OCI-LY7 (cell line): Measurements from ENCODE around the gene TGM4. TPM values are rescaled to one million over a fixed set of nuclear protein-coding genes. Genes with fewer than 3 reads are reported as not detected.

ENCODE experiments used
- BruUV-seq: library from RNA; stranded (reverse); fragments of 400-500 nt; replicated peaks from 2 replicates; lab custom pipeline; 2021; lab: Mats Ljungman, UMichigan
- CTCF ChIA-PET: fragments of 300-600 bp; sonication (Branson Sonifier 250); formaldehyde crosslinking; loops from one replicate; lab custom pipeline; 2022; ENCODE audit warnings: antibody characterized with exemption; ENCODE audit not compliant: unreplicated experiment; lab: Charles Lee
- POLR2A ChIA-PET: fragments of 300-600 bp; sonication (Branson Sonifier 250); formaldehyde crosslinking; loops from one replicate; lab custom pipeline; 2022; ENCODE audit warnings: antibody characterized with exemption; lab: Charles Lee
- DNase-seq: peaks from one replicate; pipeline ENCODE4 v3.0.0-alpha.2; 2015; ENCODE audit warnings: low spot score
- H2AFZ ChIP-seq: fragments of 200-600 bp; sonication (generic), shearing (Covaris generic); 2 replicates; pipeline ENCODE4 v1.6.1; 2014; ENCODE audit warnings: mild to moderate bottlenecking, antibody characterized with exemption, low read length, moderate library complexity
- H3K27ac ChIP-seq: fragments of 200-600 bp; sonication (generic); 2 replicates; pipeline ENCODE4 v1.5.1; 2014; ENCODE audit warnings: mixed run types, low read depth, mild to moderate bottlenecking, moderate library complexity, low read length, inconsistent platforms; ENCODE audit not compliant: poor library complexity, severe bottlenecking
- H3K36me3 ChIP-seq: fragments of 200-600 bp; sonication (generic); 2 replicates; pipeline ENCODE4 v1.6.1; 2014; ENCODE audit warnings: mild to moderate bottlenecking, antibody characterized with exemption, low read length, moderate library complexity, mixed read lengths; ENCODE audit not compliant: insufficient read depth
- H3K4me1 ChIP-seq: fragments of 200-600 bp; sonication (generic); 2 replicates; pipeline ENCODE4 v1.5.1; 2014; ENCODE audit warnings: mild to moderate bottlenecking, low read length; ENCODE audit not compliant: insufficient read depth, poor library complexity, severe bottlenecking
- H3K4me2 ChIP-seq: fragments of 200-600 bp; sonication (generic); 2 replicates; pipeline ENCODE4 v1.6.1; 2014; ENCODE audit warnings: mild to moderate bottlenecking, low read length
- H3K4me3 ChIP-seq: fragments of 200-600 bp; sonication (generic); 2 replicates; pipeline ENCODE4 v1.5.1; 2014; ENCODE audit warnings: mild to moderate bottlenecking, low read depth, low read length; ENCODE audit not compliant: poor library complexity, severe bottlenecking
- H3K79me2 ChIP-seq: fragments of 200-600 bp; sonication (generic); 2 replicates; pipeline ENCODE4 v1.6.1; 2016; ENCODE audit warnings: low read depth, mild to moderate bottlenecking, low read length, moderate library complexity, mixed read lengths; ENCODE audit not compliant: insufficient read depth
- H3K9me2 ChIP-seq: fragments of 200-600 bp; sonication (generic); 2 replicates; pipeline ENCODE4 v1.6.1; 2016; ENCODE audit warnings: mild to moderate bottlenecking, low read length, mixed read lengths; ENCODE audit not compliant: insufficient read depth
- H3K9me3 ChIP-seq: fragments of 200-600 bp; sonication (generic); 2 replicates; pipeline ENCODE4 v1.6.1; 2014; ENCODE audit warnings: mild to moderate bottlenecking, mixed run types, low read length, mixed read lengths
- H4K20me1 ChIP-seq: fragments of 200-600 bp; sonication (generic); 2 replicates; pipeline ENCODE4 v1.6.1; 2014; ENCODE audit warnings: mild to moderate bottlenecking, antibody characterized with exemption, low read length, moderate library complexity, mixed read lengths; ENCODE audit not compliant: insufficient read depth
- CTCF ChIP-seq: fragments of 200-600 bp; sonication (generic); conservative IDR thresholded peaks from 2 replicates; pipeline ENCODE4 v1.5.1; 2014; ENCODE audit warnings: mild to moderate bottlenecking, antibody characterized with exemption, low read length, moderate library complexity, mixed read lengths
- EZH2phosphoT487 ChIP-seq: fragments of 200-600 bp; sonication (generic); IDR thresholded peaks from 2 replicates; pipeline ENCODE4 v1.6.1; 2018; ENCODE audit warnings: low read depth, borderline replicate concordance, mild to moderate bottlenecking, mixed run types, antibody characterized with exemption, low read length, moderate library complexity, mixed read lengths
- intact Hi-C: fragments of 100-400 bp; cut with micrococcal nuclease; formaldehyde crosslinking; loops from one replicate; pipeline ENCODE4 v1.10.0; 2022; ENCODE audit not compliant: unreplicated experiment
- total RNA-seq, 2 experiments: library from RNA; depleted of rRNA in 1 of 2; stranded (reverse); fragments of >200 nt in 1 of 2; shearing (Covaris generic) in 1 of 2; gene quantifications; 2 replicates each; pipeline ENCODE4 v1.2.3, GENCODE V29; 2014 to 2022

The TGM4 gene
- total RNA-seq, 2 experiments from 2014 or later = not detected

GRCh38 chr3:44958386-44958785 is 84.0 kb downstream of the TGM4 start:
- H3K4me3 ChIP-seq = no peak overlapping the region
- no peaks in the 10 kb centered on the region for H3K9me3 ChIP-seq
- intact Hi-C loops = no loop called here
- CTCF ChIA-PET = no interaction called here
- peaks cover 53% of the 10 kb centered on the region for H3K36me3 ChIP-seq
- no peak overlapping the region for H3K27ac ChIP-seq
- BruUV-seq = no TSS peak
- POLR2A ChIA-PET = no interaction called here
- no peaks in the 10 kb centered on the region for H3K9me2 ChIP-seq
- peaks cover 31% of the 10 kb centered on the region for H3K79me2 ChIP-seq
- H3K4me2 ChIP-seq = no peak overlapping the region
- TF ChIP-seq EZH2phosphoT487 = no peak
- no peak for TF ChIP-seq CTCF
- no peak overlapping the region for H2AFZ ChIP-seq
- no peak for DNase-seq
- peaks cover 27% of the 10 kb centered on the region for H4K20me1 ChIP-seq
- H3K4me1 ChIP-seq = peaks cover 34% of the 10 kb centered on the region

GRCh38 chr3:44960387-44961026 is 86.1 kb downstream of the TGM4 start:
- BruUV-seq = no TSS peak
- Histone ChIP-seq H3K27ac (no peak overlapping the region), H3K4me3 (no peak overlapping the region), H4K20me1 (peaks cover 17% of the 10 kb centered on the region), H3K4me1 (peaks cover 18% of the 10 kb centered on the region), H3K4me2 (no peak overlapping the region), H3K36me3 (peaks cover 39% of the 10 kb centered on the region), H3K9me3 (no peaks in the 10 kb centered on the region), H2AFZ (no peak overlapping the region), H3K9me2 (no peaks in the 10 kb centered on the region), H3K79me2 (peaks cover 47% of the 10 kb centered on the region)
- intact Hi-C loops = no loop called here
- TF ChIP-seq EZH2phosphoT487 (no peak), CTCF (no peak)
- no peak for DNase-seq
- CTCF ChIA-PET = no interaction called here
- POLR2A ChIA-PET = interaction anchor here (1.1 kb wide), 1 partner anchor 79 kb away, joined by 3 read pairs; no protein-coding TSS in a partner anchor

DNA sequence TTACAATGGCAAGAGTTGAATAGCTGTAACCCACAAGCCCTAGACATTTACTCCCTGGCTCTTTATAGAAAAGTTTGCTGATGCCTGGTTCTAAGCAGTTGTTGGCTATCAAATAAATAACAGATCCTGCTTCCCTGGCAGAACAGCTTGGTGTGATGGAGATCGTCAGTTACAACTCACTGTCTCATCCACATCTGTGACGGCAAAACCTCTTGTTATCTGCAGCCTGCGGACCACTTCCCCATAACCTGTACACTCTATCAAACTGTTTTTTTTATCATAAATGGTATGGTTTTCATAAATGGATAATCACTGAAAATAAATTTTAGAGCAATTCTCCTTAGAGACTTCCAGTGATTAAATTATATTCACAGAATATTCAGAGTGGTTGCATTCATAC is 87.5 kb downstream of the TGM4 start:
- TF ChIP-seq EZH2phosphoT487 (no peak), CTCF (no peak)
- Histone ChIP-seq H3K4me3 (no peak overlapping the region), H3K9me2 (no peaks in the 10 kb centered on the region), H3K4me2 (no peak overlapping the region), H4K20me1 (peaks cover 20% of the 10 kb centered on the region), H3K79me2 (peaks cover 61% of the 10 kb centered on the region), H3K36me3 (peaks cover 26% of the 10 kb centered on the region), H3K27ac (no peak overlapping the region), H3K9me3 (no peaks in the 10 kb centered on the region), H3K4me1 (peaks cover 10% of the 10 kb centered on the region), H2AFZ (no peak overlapping the region)
- CTCF ChIA-PET = no interaction called here
- DNase-seq = no peak
- intact Hi-C loops = no loop called here
- POLR2A ChIA-PET = interaction anchor here (1.1 kb wide), 1 partner anchor 80 kb away, joined by 3 read pairs; no protein-coding TSS in a partner anchor
- no TSS peak for BruUV-seq
